Measurements from ENCODE around the gene METTL4.

The METTL4 gene

GRCh38 chr18:2515908-2516625 is 55.2 kb downstream of the METTL4 start:
- DNase-seq (ENCODE audit: low spot score) = peak; percentile 13

GRCh38 chr18:2515171-2515787 is 56.0 kb downstream of the METTL4 start:
- no peak for DNase-seq (ENCODE audit: low spot score)

- DNase-seq (ENCODE audit: low spot score) = no peak
These were observed 57.7 kb downstream of the METTL4 start for GRCh38 chr18:2513616-2514015.

GRCh38 chr18:2512059-2512458 is 59.2 kb downstream of the METTL4 start:
- no peak for DNase-seq (ENCODE audit: low spot score)

- no peak for DNase-seq (ENCODE audit: low spot score)
These were observed 59.9 kb downstream of the METTL4 start for GRCh38 chr18:2511451-2511850.

GRCh38 chr18:2510416-2510815 is 60.9 kb downstream of the METTL4 start:
- DNase-seq (ENCODE audit: low spot score) = no peak

- no peak for DNase-seq (ENCODE audit: low spot score)
These were observed 62.6 kb downstream of the METTL4 start for GRCh38 chr18:2508678-2509077.

- no peak for DNase-seq (ENCODE audit: low spot score)
These were observed 63.1 kb downstream of the METTL4 start for GRCh38 chr18:2508155-2508554.

- no peak for DNase-seq (ENCODE audit: low spot score)
These were observed 66.7 kb downstream of the METTL4 start for GRCh38 chr18:2504642-2505041.

GRCh38 chr18:2502880-2503279 is 68.4 kb downstream of the METTL4 start:
- no peak for DNase-seq (ENCODE audit: low spot score)

GRCh38 chr18:2502394-2502793 is 68.9 kb downstream of the METTL4 start:
- DNase-seq (ENCODE audit: low spot score) = no peak

GRCh38 chr18:2497797-2498196 is 73.5 kb downstream of the METTL4 start:
- DNase-seq (ENCODE audit: low spot score) = no peak

GRCh38 chr18:2495381-2495780 is 75.9 kb downstream of the METTL4 start:
- DNase-seq (ENCODE audit: low spot score) = no peak

GRCh38 chr18:2494921-2495320 is 76.4 kb downstream of the METTL4 start:
- DNase-seq (ENCODE audit: low spot score) = no peak

Data from CD4-positive, alpha-beta T cell treated with Interleukin-2 at 100 ng/mL for 4 hours (primary cell).